Common myeloid progenitor, CD34-positive (primary cell): ENCODE data around the gene TOM1L2.
"Not testable (repeated sequence)": the region's sequence is repeated elsewhere in the genome, so short reads cannot be mapped to it uniquely, and the experiment has no call there.

Experiments used
- CTCF ChIA-PET: fragments of 350-600 bp; sonication (Branson Sonifier 250); formaldehyde crosslinking; loops from one replicate; lab custom pipeline; 2021; ENCODE audit warnings: antibody characterized with exemption; lab: Charles Lee
- POLR2A ChIA-PET: fragments of 350-600 bp; sonication (Branson Sonifier 250); formaldehyde crosslinking; loops from one replicate; lab custom pipeline; 2021; ENCODE audit warnings: antibody characterized with exemption; lab: Charles Lee
- DNase-seq, 3 donors: peaks; one replicate each; pipeline versions ENCODE4 v3.0.0 to v3.0.0-alpha.2; 2013
- H3K27ac ChIP-seq, 2 experiments: 1 replicate in 1 of 2; 2 replicates in 1 of 2; pipeline ENCODE4 v1.7.0; 2013; ENCODE audit warnings: inconsistent platforms in 2 of 2, low read length in 2 of 2, mild to moderate bottlenecking in 2 of 2, low read depth in 1 of 2, moderate library complexity in 1 of 2; ENCODE audit not compliant: severe bottlenecking in 2 of 2, insufficient read depth in 1 of 2, poor library complexity in 1 of 2
- H3K27me3 ChIP-seq, 5 experiments: replicated peaks in 2 of 5; 1 replicate in 3 of 5; 2 replicates in 2 of 5; pipeline versions ENCODE4 v1.6.1 to v1.7.0; 2013; ENCODE audit warnings: low read length in 4 of 5, mild to moderate bottlenecking in 2 of 5, moderate library complexity in 2 of 5, inconsistent platforms in 1 of 5; ENCODE audit not compliant: insufficient read depth in 5 of 5, control insufficient read depth in 4 of 5
- H3K36me3 ChIP-seq, 4 experiments: 1 replicate in 2 of 4; 2 replicates in 2 of 4; pipeline versions ENCODE4 v1.6.1 to v1.7.0; 2013; ENCODE audit warnings: low read length in 3 of 4, control low read depth in 1 of 4, mild to moderate bottlenecking in 1 of 4; ENCODE audit not compliant: control insufficient read depth in 4 of 4, insufficient read depth in 4 of 4
- H3K4me1 ChIP-seq, 4 experiments: 1 replicate in 3 of 4; 2 replicates in 1 of 4; pipeline versions ENCODE4 v1.6.1 to v1.7.1; 2013; ENCODE audit warnings: low read length in 3 of 4, mild to moderate bottlenecking in 3 of 4, control low read depth in 1 of 4, inconsistent platforms in 1 of 4, moderate library complexity in 1 of 4; ENCODE audit not compliant: control insufficient read depth in 4 of 4, insufficient read depth in 4 of 4; ENCODE audit errors: control extremely low read depth in 1 of 4
- H3K4me3 ChIP-seq, 7 experiments: 1 replicate in 4 of 7; 2 replicates in 3 of 7; pipeline versions ENCODE4 v1.5.1 to v1.7.0; 2013; ENCODE audit warnings: mild to moderate bottlenecking in 7 of 7, low read length in 6 of 7, moderate library complexity in 6 of 7, inconsistent platforms in 2 of 7, low read depth in 2 of 7, control low read depth in 1 of 7; ENCODE audit not compliant: insufficient read depth in 4 of 7, control insufficient read depth in 1 of 7; ENCODE audit errors: extremely low read depth in 1 of 7
- H3K9me3 ChIP-seq, 5 experiments: 1 replicate in 4 of 5; 2 replicates in 1 of 5; pipeline versions ENCODE4 v1.6.1 to v1.7.1; 2013; ENCODE audit warnings: low read length in 4 of 5, mild to moderate bottlenecking in 2 of 5, inconsistent platforms in 1 of 5, low read depth in 1 of 5, moderate library complexity in 1 of 5; ENCODE audit not compliant: control insufficient read depth in 4 of 5, insufficient read depth in 2 of 5; ENCODE audit errors: control extremely low read depth in 1 of 5
- WGBS: methylation state at CpG from one replicate; pipeline ENCODE4 v1.1.5; 2013; ENCODE audit not compliant: insufficient coverage; 5-methylcytosine and 5-hydroxymethylcytosine counted together

The TOM1L2 gene

DNA sequence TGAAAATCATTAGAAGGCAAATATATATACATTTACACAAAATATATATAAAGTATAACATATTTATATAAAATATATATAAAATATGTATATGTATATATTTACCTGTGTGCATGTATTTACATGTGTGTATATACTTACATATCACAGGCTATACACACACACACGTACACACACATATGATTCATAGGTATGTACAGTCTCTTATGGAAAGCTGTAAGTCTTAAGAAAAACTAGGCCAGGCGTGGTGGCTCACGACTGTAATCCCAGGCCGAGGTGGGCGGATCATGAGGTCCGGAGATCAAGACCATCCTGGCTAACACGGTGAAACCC lies 14.7 kb downstream of the TOM1L2 start:
- Histone ChIP-seq H3K4me1 (peaks cover 0 to 24% (median 2%) of the 10 kb centered on the region in 4 experiments), H3K27me3 (no peaks in the 10 kb centered on the region), H3K9me3 (no peaks in the 10 kb centered on the region), H3K27ac (no peak overlapping the region), H3K4me3 (no peak overlapping the region), H3K36me3 (peaks cover 0 to 2% (median 0%) of the 10 kb centered on the region in 4 experiments)
- CTCF ChIA-PET, result interaction anchor here (1.2 kb wide), 1 partner anchor 15 kb away, joined by 3 read pairs; no protein-coding TSS in a partner anchor
- WGBS, result 90% methylated on average over 6 of the region's 7 CpGs
- POLR2A ChIA-PET, result interaction anchor here (0.6 kb wide), 1 partner anchor 1020 kb away, joined by 3 read pairs; no protein-coding TSS in a partner anchor
- no peak for DNase-seq

DNA sequence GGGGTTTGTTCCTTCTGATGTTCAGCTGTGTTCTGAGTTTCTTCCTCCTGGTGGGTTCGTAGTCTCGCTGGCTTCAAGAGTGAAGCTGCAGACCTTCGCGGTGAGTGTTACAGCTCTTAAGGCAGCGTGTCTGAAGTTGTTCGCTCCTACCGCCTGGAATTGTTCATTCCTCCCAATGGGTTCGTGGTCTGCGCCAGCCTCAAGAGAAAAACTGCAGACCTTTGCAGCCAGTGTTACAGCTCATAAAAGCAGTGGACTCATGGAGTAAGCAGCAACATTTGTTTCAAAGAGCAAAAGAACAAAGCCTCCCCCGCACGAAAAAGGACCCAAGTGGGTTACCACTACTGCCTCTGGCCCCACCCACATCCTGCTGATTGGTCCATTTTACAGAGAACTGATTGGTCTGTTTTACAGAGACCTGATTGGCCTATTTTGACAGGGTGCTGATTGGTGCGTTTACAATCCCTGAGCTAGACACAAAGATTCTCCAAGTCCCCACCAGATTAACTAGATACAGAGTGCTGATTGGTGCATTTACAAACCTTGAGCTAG lies 16.3 kb downstream of the TOM1L2 start:
- peaks cover 0 to 24% (median 2%) of the 10 kb centered on the region in 4 experiments for H3K4me1 ChIP-seq

DNA sequence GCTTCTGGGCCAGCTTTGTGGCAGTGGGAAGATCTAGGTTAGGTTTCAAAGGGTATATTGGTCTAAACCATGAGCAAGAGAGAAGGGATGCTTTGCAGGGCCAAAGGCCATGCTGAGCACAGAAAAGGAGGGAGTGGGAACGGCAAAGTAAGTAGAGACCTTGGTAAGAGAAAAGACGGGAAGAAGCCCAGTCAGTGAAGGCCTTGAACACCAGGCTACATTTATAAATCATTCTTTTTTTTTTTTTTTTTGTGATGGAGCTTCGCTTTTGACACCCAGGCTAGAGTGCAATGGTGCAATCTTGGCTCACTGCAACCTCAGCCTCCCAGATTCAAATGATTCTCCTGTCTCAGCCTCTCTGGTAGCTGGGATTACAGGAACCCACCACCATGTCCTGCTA lies 18.1 kb downstream of the TOM1L2 start:
- CTCF ChIA-PET, result no interaction called here
- Histone ChIP-seq H3K27ac (no peak overlapping the region), H3K9me3 (no peaks in the 10 kb centered on the region), H3K27me3 (no peaks in the 10 kb centered on the region), H3K4me3 (no peak overlapping the region), H3K4me1 (peaks cover 0 to 14% (median 2%) of the 10 kb centered on the region in 4 experiments), H3K36me3 (peaks cover 0 to 2% (median 0%) of the 10 kb centered on the region in 4 experiments)
- DNase-seq, result no peak
- WGBS, result no CpG with 5 or more reads among the region's 3 CpGs
- POLR2A ChIA-PET, result no interaction called here

More for the DNA sequence above, 16.3 kb downstream of the TOM1L2 start:
- DNase-seq, H3K9me3 ChIP-seq, H3K27me3 ChIP-seq, H3K36me3 ChIP-seq, POLR2A ChIA-PET, H3K4me3 ChIP-seq, H3K27ac ChIP-seq: not testable (repeated sequence)
- 98% methylated on average over 10 of the region's 12 CpGs for WGBS
- CTCF ChIA-PET, result interaction anchor here (0.9 to 2.6 kb wide), 2 partner anchors 11 to 295 kb away, joined by 3 to 6 read pairs; no protein-coding TSS in a partner anchor

DNA sequence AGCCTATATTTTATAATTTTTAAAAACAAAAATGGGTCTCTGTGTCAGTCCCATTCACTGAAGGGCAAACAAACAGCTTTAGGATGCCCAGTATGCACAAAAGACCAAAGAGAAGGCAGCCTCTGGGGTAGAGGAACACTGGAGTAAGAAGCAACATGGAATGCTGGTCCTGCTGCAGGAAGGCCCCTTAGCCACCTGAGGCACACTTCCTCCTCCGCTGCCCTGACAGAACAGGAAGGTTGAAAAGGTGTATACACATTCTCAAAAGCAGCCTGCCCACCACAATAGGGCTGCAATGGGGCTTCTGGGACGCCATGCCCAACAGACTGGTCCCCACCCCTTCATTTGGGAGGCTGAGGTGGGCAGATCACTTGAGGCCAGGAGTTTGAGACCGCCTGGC lies 19.5 kb downstream of the TOM1L2 start:
- H3K27me3 ChIP-seq, result no peaks in the 10 kb centered on the region
- H3K4me3 ChIP-seq, result no peak overlapping the region
- H3K36me3 ChIP-seq, result peaks cover 0 to 2% (median 0%) of the 10 kb centered on the region in 4 experiments
- CTCF ChIA-PET, result no interaction called here
- no peak for DNase-seq
- POLR2A ChIA-PET, result no interaction called here
- H3K9me3 ChIP-seq, result no peaks in the 10 kb centered on the region
- no peak overlapping the region for H3K27ac ChIP-seq
- 86% methylated on average over 1 of the region's 3 CpGs for WGBS
- H3K4me1 ChIP-seq, result peaks cover 0 to 1% (median 0%) of the 10 kb centered on the region in 4 experiments

DNA sequence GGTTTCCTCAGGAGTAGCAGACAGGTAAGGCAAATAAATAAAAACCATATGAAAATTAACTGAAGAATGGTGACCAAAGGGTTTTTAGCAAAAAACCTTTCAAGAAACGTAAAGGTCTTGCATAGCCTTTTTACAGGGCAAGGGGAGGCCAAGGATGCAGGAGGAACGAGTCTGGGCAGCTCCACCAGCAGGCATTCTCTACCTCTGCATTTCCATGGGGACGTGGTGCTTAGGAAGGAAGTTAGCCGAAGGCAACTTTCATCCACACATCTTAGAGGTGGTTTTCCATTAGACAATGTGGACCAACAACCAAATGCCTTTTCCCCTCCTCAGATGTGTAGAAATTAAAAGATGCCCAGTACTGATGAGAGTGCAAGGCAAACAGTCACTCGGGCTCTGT lies 20.7 kb downstream of the TOM1L2 start:
- H3K36me3 ChIP-seq, result peaks cover 0 to 2% (median 0%) of the 10 kb centered on the region in 4 experiments
- no peaks in the 10 kb centered on the region for H3K27me3 ChIP-seq
- no peak overlapping the region for H3K4me3 ChIP-seq
- no peak for DNase-seq
- ChIA-PET POLR2A (interaction anchor here (0.6 kb wide), 1 partner anchor 21 kb away, joined by 6 read pairs; the partner anchor contains the start of gene TOM1L2), CTCF (no interaction called here)
- WGBS, result 100% methylated on average over 3 of the region's 5 CpGs
- H3K27ac ChIP-seq, result no peak overlapping the region
- H3K9me3 ChIP-seq, result no peaks in the 10 kb centered on the region
- H3K4me1 ChIP-seq, result no peaks in the 10 kb centered on the region

DNA sequence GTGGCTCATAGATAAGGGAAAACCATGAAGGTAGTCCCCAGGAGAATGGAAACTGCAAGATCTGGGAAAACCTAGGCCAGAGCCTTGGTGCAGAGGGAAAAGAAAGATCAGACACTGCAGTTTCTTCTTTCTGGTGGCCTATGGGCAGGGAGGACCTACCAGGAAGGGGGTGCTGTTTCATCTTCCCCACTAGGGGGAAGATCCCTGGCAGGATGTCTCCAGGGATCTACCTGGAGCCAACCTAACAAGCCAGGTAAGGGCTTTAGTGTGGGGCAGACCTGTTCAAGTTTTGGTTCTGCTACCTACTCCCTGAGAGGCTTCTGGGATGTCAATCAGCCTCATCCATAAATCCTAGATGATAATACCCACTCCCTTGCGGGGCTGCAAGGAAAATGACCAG lies 21.4 kb downstream of the TOM1L2 start:
- no peaks in the 10 kb centered on the region for H3K27me3 ChIP-seq
- no peak overlapping the region for H3K4me3 ChIP-seq
- H3K9me3 ChIP-seq, result no peaks in the 10 kb centered on the region
- 100% methylated on average over 1 of the region's 1 CpG for WGBS
- DNase-seq, result no peak
- H3K36me3 ChIP-seq, result peaks cover 0 to under 1% (median 0%) of the 10 kb centered on the region in 4 experiments
- ChIA-PET POLR2A (no interaction called here), CTCF (no interaction called here)
- no peak overlapping the region for H3K27ac ChIP-seq
- H3K4me1 ChIP-seq, result no peaks in the 10 kb centered on the region

DNA sequence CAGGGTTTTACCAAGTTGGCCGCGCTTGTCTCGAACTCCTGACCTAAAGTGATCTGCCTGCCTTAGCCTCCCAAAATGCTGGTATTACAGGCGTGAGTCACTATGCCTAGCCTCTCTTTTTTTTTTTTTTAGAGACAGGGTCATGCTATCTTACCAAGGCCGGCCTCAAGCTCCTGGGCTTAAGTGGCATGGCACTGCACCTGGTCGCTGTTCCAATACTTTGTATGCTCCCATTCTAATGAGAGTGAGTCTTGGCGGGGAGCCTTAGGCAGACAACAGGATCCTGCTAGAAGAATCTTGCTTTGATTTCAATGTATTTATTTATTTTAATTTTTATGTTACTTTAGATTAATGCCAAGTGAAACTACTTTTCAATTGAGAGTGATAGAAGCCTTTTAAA lies 21.9 kb downstream of the TOM1L2 start:
- ChIA-PET POLR2A (no interaction called here), CTCF (no interaction called here)
- DNase-seq, result no peak
- H3K27me3 ChIP-seq, result no peaks in the 10 kb centered on the region
- no peak overlapping the region for H3K27ac ChIP-seq
- no peaks in the 10 kb centered on the region for H3K36me3 ChIP-seq
- WGBS, result 93% methylated on average over 5 of the region's 7 CpGs
- no peaks in the 10 kb centered on the region for H3K9me3 ChIP-seq
- H3K4me3 ChIP-seq, result no peak overlapping the region
- H3K4me1 ChIP-seq, result no peaks in the 10 kb centered on the region
